NCI-H2196 (cell line): Measurements from ENCODE around the gene C2CD2.
"Not testable (repeated sequence)": the region's sequence is repeated elsewhere in the genome, so short reads cannot be mapped to it uniquely, and the experiment has no call there.

Source experiments
- DNase-seq: peaks from one replicate; lab custom pipeline; 2025; ENCODE audit not compliant: unreplicated experiment; lab: John Stamatoyannopoulos, UW

Gene C2CD2

GRCh38 chr21:41958886-41959563 lies 5.2 kb upstream of the C2CD2 start:
- DNase-seq: no peak

GRCh38 chr21:41957991-41958766 lies 4.4 kb upstream of the C2CD2 start:
- peak; percentile 30 for DNase-seq

GRCh38 chr21:41956926-41957729 lies 3.3 kb upstream of the C2CD2 start:
- DNase-seq: no peak

GRCh38 chr21:41955516-41955915 lies 1.7 kb upstream of the C2CD2 start:
- no peak for DNase-seq

GRCh38 chr21:41954654-41955499 lies 1.1 kb upstream of the C2CD2 start:
- no peak for DNase-seq

- no peak for DNase-seq
These were observed 478 bp downstream of the C2CD2 start for GRCh38 chr21:41953249-41953830.

- no peak for DNase-seq
These were observed 1.1 kb downstream of the C2CD2 start for GRCh38 chr21:41952568-41953248.

GRCh38 chr21:41951876-41952567 lies 1.8 kb downstream of the C2CD2 start:
- no peak for DNase-seq

GRCh38 chr21:41950941-41951351 lies 2.9 kb downstream of the C2CD2 start:
- no peak for DNase-seq

GRCh38 chr21:41949631-41950030 lies 4.2 kb downstream of the C2CD2 start:
- DNase-seq: not testable (repeated sequence)

- DNase-seq: no peak
These were observed 4.9 kb downstream of the C2CD2 start for GRCh38 chr21:41948901-41949300.

- DNase-seq: no peak
These were observed 5.5 kb downstream of the C2CD2 start for GRCh38 chr21:41948078-41948895.

GRCh38 chr21:41945982-41946381 lies 7.8 kb downstream of the C2CD2 start:
- no peak for DNase-seq

- no peak for DNase-seq
These were observed 10.0 kb downstream of the C2CD2 start for GRCh38 chr21:41943851-41944250.

- no peak for DNase-seq
These were observed 11.4 kb downstream of the C2CD2 start for GRCh38 chr21:41942457-41942856.

GRCh38 chr21:41941941-41942340 lies 11.9 kb downstream of the C2CD2 start:
- DNase-seq: no peak

GRCh38 chr21:41940431-41940830 lies 13.4 kb downstream of the C2CD2 start:
- DNase-seq: no peak

GRCh38 chr21:41939391-41939790 lies 14.4 kb downstream of the C2CD2 start:
- DNase-seq: no peak
